Measurements from ENCODE around the gene GNG5. TPM values are rescaled to one million over a fixed set of nuclear protein-coding genes. Genes with fewer than 3 reads are reported as not detected.
"Not testable (repeated sequence)": the region's sequence is repeated elsewhere in the genome, so short reads cannot be mapped to it uniquely, and the experiment has no call there.

Gene GNG5
- total RNA-seq = 182 TPM
- long read RNA-seq, transcript GNG5-201 (3 exons, 920 nt) = major isoform, 146 of 154 reads
- long read RNA-seq, partial matches to known transcripts = 2 of 154 reads
- long read RNA-seq, other reads (novel, unspliced or antisense) = 2 of 154 reads

GRCh38 chr1:84506002-84506728, at the start of gene GNG5, which contains the start of gene SPATA1:
Gene GNG5, minus strand, starts transcription at chr1:84506581. Its CDS starts 490 bp downstream, at chr1:84506091.
Gene SPATA1, plus strand, starts transcription at chr1:84506386. Its CDS starts 9,974 bp downstream, at chr1:84516360.
- peak; percentile 100 for DNase-seq (ENCODE audit: missing footprints)
- peak; percentile 98 for ATAC-seq
- intact Hi-C loops (cut with DNase I) = loop anchor here (1.0 to 10.0 kb wide), 4 partner anchors 27 to 185 kb away; partner anchors contain the start of genes RPF1 and SSX2IP

DNA sequence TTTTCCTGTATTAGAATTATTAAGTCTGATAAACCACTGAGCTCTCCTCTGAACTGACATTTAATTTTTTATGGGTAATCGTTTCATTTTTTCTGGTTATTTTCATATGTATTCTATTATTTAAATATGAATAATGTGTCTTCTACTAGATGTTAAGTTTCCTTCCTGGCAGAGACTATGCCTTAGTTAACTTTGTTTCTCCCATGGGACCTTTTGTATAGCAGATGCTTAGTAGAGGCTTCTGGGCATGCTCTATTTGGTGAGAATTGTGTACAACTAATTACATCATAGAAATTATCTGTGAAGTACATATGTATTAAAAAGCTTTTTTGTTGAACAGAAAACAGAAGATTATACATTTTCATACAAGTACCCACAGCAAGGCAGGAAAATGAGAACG, 44.4 kb upstream of the GNG5 start:
- intact Hi-C loops (cut with DNase I) = no loop called here
- DNase-seq (ENCODE audit: missing footprints) (no peak), ATAC-seq (no peak)

DNA sequence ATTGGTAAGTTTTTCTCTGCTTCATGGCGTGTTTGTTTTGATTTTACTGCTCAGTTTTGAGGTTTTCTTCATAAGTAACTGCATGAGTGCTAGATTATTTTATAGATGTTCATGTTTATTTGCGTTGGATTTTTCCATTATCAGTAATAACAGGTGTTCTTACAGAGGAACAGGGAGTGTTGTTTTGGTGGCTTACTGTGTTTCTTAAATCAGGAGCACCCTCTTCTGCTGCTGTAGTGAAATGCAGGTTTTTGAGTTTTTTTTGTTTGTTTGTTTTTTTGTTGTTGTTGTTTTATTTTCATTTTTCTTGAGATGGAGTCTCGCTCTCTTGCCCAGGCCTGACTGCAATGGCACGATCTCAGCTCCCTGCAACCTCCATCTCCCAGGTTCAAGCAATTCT, 35.3 kb upstream of the GNG5 start:
- intact Hi-C loops (cut with DNase I) = no loop called here
- no peak for DNase-seq (ENCODE audit: missing footprints)
- no peak for ATAC-seq

DNA sequence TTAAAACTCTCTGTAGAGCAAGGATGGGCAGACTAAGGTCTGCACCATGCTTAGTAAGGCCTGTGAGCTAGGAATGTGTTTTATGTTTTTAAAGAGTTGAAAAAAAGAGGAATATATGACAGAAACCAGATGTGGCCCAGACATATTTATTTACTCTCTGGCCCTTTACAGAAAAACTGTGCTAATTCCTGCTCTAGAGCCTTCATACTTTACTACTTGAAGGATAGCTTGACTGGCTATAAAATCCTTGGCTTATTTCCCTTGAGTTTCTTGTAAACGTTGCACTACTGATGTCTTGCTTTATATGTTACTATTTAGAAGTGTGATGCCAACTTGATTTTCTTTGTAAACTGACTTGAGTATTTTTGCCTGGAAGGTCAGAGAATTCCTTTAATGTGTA, 34.4 kb upstream of the GNG5 start:
- intact Hi-C loops (cut with DNase I) = no loop called here
- DNase-seq (ENCODE audit: missing footprints) (no peak), ATAC-seq (no peak)

DNA sequence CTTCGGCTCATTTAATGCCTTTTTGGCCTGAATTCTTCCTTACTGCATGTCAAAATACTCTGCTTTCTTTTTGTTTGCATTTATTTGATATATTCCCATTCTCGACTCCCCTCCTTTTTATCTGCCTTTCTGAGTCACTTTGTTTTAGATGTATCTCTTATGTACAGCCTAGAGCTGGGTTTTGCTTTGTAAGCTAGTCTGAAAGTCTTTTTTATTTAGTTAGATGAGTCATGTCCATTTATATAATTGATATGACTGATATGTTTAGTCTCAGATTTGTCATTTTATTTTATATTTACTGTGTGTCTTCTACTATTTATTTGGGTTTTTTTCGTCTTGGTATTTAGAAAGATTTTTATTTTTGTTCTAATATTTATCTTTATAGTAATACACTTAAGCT, 33.6 kb upstream of the GNG5 start:
- ATAC-seq (no peak), DNase-seq (ENCODE audit: missing footprints) (no peak)
- intact Hi-C loops (cut with DNase I) = no loop called here

DNA sequence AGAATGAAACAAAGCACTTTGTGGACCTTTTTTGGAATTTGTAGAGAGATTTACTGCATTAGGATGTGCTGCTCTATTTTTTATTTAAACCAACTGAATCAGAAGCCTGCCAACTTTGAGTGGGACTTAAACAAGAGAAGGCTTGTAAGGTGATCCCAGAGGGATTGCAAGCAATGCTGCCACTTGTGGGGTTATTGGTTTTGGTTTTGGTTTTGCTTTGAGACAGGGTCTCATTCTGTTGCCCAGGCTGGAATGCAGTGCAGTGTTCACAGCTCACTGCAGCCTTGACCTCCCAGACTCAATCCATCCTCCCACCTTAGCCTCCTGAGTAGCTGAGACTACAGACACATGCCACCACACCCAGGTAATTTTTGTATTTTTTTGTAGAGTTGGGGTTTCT, 32.2 kb upstream of the GNG5 start:
- no peak for ATAC-seq

GRCh38 chr1:84525779-84526178, 19.4 kb upstream of the GNG5 start:
- ATAC-seq (no peak), DNase-seq (ENCODE audit: missing footprints) (no peak)
- intact Hi-C loops (cut with DNase I) = no loop called here

More for the DNA sequence above, 32.2 kb upstream of the GNG5 start:
- intact Hi-C loops (cut with DNase I) = no loop called here
- DNase-seq (ENCODE audit: missing footprints) = no peak

- intact Hi-C loops (cut with DNase I) = no loop called here
- DNase-seq (ENCODE audit: missing footprints) (no peak), ATAC-seq (no peak)
Measured at GRCh38 chr1:84524590-84524989, 18.2 kb upstream of the GNG5 start.

DNA sequence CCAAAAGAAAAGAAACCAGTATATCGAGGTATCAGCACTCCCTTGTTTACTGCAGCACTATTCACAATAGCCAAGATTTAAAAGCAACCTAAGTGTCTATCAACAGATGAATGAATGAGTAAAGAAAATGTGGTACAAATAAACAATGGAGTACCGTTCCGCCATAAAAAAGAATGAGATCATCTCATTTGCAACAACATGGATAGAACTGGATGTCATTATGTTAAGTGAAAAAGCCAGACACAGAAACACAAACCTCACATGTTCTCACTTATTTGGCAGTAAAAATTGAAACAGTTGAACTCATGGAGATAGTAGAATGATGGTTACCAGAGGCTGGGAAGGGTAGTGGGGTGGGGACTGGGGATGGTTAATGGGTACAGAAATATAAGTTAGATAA, 4.3 kb upstream of the GNG5 start:
- DNase-seq (ENCODE audit: missing footprints) (no peak), ATAC-seq (no peak)
- intact Hi-C loops (cut with DNase I) = no loop called here

DNA sequence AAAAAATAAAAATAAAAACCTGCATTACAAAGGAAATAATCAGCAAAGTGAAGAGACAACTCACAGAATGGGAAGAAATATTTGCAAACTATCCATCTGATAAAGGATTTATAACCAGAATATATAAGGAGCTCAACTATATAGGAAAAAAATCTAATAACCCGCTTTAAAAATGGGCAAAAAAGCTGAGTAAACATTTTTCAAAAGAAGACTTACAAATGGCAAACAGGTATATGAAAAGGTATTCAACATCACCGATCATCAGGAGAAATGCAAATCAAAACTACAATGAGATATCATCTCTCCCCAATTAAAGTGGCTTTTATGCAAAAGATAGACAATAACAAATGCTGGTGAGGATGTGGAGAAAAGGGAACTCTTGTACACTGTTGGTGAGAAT, 3.8 kb upstream of the GNG5 start:
- DNase-seq (ENCODE audit: missing footprints) (no peak), ATAC-seq (no peak)
- intact Hi-C loops (cut with DNase I) = no loop called here

- intact Hi-C loops (cut with DNase I) = loop anchor here (2.0 to 10.0 kb wide), 2 partner anchors 106 to 210 kb away; no protein-coding TSS in a partner anchor
- no peak for DNase-seq (ENCODE audit: missing footprints)
- no peak for ATAC-seq
Measured at GRCh38 chr1:84509029-84509428, 2.6 kb upstream of the GNG5 start.

DNA sequence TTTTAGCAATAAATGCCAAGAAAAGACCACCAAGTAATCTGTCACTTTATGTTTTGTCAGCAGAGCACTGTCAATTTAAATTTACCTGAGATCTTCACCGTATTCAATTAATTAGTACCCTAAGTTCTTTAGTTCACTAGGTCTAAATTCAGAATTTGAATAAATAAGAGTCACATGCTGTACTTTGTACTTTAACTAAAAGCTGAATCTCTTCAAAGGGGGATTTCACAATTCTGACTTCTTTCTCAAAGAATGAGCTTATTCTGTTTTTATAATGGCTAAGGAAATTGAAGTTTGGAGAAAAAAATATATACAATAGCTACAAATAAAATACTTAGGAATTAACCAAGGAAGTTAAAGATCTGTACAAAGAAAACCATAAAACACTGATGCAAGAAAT, 2.1 kb upstream of the GNG5 start:
- ATAC-seq (no peak), DNase-seq (ENCODE audit: missing footprints) (no peak)
- intact Hi-C loops (cut with DNase I) = loop anchor here (2.0 to 10.0 kb wide), 2 partner anchors 106 to 210 kb away; no protein-coding TSS in a partner anchor

GRCh38 chr1:84507887-84508286, 1.5 kb upstream of the GNG5 start:
- intact Hi-C loops (cut with DNase I) = loop anchor here (2.0 to 10.0 kb wide), 4 partner anchors 65 to 209 kb away; partner anchors contain the start of gene SSX2IP
- ATAC-seq; DNase-seq (ENCODE audit: missing footprints): not testable (repeated sequence)

- ATAC-seq = no peak
- intact Hi-C loops (cut with DNase I) = loop anchor here (1.0 to 10.0 kb wide), 4 partner anchors 28 to 184 kb away; partner anchors contain the start of genes RPF1 and SSX2IP
- no peak for DNase-seq (ENCODE audit: missing footprints)
Measured at GRCh38 chr1:84506729-84507453, 510 bp upstream of the GNG5 start.

DNA sequence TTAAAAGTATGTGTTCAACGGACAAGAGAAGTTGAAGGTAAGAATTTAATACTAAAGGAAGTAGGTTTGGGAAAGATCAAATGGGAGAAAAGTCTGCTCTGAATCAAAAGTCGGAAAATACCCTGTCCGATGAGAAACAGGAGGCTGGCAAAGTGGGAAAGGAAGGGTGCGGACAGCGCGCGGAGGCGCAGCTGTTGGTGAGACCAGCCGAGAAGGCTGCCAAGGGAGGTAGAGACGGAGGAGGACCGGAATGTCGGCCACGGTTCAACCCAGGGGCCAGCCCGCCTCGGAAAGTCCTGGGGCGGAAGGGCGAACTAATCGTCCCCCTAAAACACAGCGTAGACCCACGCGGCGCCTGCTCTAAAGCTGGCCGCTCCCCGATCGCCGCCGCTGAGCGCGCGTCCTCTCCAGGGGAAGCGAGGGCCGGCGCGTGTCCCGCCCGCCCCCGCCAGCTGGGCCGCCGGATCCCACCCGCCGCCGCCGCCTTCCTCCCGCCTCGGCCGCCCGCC, 834 bp downstream of the GNG5 start:
- DNase-seq (ENCODE audit: missing footprints) = no peak
- peak; percentile 70 for ATAC-seq
- intact Hi-C loops (cut with DNase I) = loop anchor here (1.0 to 10.0 kb wide), 4 partner anchors 26 to 185 kb away; partner anchors contain the start of genes RPF1 and SSX2IP

- DNase-seq (ENCODE audit: missing footprints) (no peak), ATAC-seq (no peak)
- intact Hi-C loops (cut with DNase I) = loop anchor here (10.0 kb wide), 1 partner anchor 110 kb away; no protein-coding TSS in a partner anchor
Measured at GRCh38 chr1:84504580-84505492, 1.5 kb downstream of the GNG5 start.

GRCh38 chr1:84502927-84503326, 3.5 kb downstream of the GNG5 start:
- DNase-seq (ENCODE audit: missing footprints) (no peak), ATAC-seq (no peak)
- intact Hi-C loops (cut with DNase I) = loop anchor here (10.0 kb wide), 1 partner anchor 112 kb away; no protein-coding TSS in a partner anchor

DNA sequence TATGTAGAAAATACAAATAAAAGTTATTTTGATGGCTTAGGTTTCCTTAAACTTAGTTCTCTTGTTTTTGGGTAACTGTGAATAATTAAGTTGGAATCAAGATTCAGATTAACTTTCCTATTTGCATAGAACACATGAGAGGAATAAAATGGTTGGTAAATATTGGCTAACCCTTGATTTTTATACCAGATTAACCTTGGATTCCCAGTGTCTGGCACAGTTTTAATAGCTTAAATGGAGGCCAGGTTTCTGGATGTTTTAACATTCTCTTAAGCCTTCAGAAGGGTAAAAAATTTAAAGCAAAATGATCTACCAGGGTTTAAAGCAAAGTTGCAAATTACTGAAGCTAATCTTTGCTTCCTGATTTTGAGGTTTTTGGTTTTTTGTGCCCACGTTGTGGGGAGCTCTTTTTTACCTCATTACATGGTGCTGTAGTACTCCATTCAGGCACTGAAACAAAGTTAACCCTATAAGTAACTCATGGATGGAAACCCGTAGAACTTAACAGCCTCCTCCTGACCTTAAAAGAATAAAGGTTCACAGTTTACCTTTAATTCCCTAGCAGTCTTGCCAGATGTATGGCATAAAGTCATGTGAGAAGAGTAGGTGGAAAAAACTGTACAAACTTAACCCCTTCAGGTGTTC, 8.6 kb downstream of the GNG5 start:
- intact Hi-C loops (cut with DNase I) = no loop called here
- ATAC-seq (no peak), DNase-seq (ENCODE audit: missing footprints) (no peak)
